HG02973 (cell line): ENCODE data around the gene SMIM29.
"Not testable (repeated sequence)": the region's sequence is repeated elsewhere in the genome, so short reads cannot be mapped to it uniquely, and the experiment has no call there.

Experiments used
- ATAC-seq: cut with Tn5 transposase; IDR thresholded peaks from one replicate; pipeline ENCODE4 v1.9.1; 2021; ENCODE audit warnings: moderate library complexity; ENCODE audit not compliant: unreplicated experiment

SMIM29 gene

DNA sequence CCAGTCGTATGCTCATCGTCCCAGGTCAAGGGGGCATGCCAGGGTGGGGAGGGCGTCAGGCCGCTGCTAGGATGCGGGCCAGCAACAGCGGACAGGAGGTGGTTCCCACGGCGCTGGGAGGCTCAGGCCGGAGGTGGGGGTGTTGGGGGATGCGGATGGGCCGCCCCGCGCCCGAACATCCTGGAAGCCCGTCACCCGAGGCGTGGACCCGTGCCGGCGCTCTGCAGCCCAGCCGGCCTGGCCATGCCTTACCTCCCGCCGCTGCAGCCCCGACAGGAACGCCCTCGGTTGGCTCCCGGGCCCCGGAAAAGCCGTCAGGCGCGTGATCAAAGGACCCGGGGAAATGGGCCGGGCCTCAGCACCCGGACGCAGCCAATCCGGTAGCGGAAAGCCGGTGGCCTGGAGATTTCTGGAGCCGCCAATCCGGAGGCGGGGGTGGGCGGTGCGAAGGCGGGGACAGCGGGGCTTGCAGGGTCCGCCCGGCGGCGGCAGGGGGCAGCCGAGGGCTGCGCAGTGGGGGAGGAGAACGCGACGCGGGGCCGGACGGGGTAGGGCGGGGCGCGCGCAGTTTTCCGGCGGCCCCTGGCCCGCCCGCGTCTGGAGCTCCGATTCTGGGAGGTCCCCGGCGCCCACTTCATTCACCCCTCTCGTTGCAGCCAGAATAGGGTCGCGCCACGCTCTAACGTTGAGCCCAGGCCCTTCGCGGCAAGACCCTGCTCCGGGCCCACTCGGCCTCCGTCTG, at the start of gene SMIM29:
TSS of gene SMIM29 (minus strand) at position 280 of the 742 bp plus-strand sequence. CDS start 1,215 bp downstream, outside the sequence.
- peak; percentile 76 for ATAC-seq

DNA sequence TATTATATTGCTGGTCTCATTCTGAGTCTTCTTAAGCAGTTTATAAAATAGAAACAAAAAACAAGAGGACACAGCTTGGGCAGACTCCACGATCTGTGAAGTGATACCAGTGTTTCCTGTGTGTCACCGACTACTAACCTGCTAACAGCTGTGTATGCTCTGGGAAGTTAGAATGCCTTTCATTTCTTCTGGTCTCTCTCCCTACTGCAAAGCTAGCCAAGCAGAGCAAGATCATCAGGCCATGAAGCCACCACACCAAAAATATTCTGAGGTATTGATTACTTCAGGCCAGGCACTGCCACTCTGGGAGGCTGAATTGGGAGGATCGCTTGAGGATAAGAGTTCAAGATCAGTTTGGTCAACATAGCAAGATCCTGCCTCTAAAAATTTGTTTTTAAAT, 46.9 kb upstream of the SMIM29 start:
- peak; percentile 69 for ATAC-seq

- ATAC-seq: no peak
These were observed 44.1 kb upstream of the SMIM29 start for GRCh38 chr6:34292954-34293353.

- ATAC-seq: no peak
These were observed 40.3 kb upstream of the SMIM29 start for GRCh38 chr6:34289137-34289536.

DNA sequence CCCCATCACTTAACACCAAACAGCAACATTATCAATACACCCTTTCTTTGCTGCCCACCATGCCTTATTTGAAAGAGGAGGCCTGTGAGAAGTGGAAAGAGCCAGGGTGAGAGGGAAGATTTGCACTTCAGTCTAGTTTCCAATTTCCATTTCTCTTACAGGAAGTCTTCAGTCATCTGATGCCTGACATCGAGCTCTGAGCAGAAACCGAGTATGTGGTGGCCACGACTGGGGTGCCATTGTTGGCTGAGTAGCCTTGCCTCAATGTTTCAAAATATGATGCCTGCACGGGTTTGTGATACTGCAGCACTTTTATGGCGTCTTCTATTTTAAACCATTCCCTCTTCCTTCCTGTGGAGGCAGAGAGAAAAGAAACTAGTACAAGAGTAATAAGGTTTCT, 39.8 kb upstream of the SMIM29 start:
- no peak for ATAC-seq

GRCh38 chr6:34285448-34286164, 36.8 kb upstream of the SMIM29 start:
- no peak for ATAC-seq

DNA sequence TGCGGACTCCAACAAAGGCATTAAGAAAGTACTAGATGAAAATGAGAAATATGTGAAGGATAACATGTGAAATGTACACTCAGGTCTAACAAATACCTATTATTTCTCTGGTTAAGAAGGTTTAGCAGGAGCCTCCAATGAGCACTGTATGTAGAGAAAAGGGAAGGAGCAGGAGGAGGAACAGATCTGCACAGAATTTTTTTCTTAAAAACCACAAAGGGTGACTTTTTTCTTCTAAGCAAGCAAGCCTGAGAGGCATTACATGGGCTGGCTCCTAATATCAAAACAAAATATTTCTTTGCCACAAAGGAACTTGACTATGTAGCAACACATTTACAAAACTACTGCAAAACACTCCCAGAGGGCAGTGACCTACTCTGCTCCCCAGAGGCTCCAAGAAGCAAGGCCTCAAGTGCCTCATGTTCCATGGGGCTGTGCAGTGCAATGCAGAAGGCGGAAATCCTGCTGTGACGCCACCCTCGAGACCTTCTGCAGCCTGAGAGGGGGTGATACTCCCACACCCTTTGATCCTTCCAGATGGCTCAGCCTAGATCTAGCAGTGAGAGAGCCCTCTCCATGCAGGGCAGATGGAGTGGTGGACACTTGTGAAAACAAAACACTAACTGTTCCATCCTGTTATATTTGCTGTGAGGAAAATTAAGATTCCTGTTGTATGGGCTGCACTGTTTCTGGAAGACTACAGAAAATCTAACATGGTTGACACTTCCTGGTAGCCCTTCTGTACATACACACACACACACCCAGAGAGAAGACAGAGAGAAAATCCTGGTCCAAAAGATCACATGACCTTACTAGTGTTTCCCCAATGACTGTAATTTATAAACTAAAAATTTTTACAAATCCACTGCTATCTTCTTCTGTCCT, 36.0 kb upstream of the SMIM29 start:
- no peak for ATAC-seq

DNA sequence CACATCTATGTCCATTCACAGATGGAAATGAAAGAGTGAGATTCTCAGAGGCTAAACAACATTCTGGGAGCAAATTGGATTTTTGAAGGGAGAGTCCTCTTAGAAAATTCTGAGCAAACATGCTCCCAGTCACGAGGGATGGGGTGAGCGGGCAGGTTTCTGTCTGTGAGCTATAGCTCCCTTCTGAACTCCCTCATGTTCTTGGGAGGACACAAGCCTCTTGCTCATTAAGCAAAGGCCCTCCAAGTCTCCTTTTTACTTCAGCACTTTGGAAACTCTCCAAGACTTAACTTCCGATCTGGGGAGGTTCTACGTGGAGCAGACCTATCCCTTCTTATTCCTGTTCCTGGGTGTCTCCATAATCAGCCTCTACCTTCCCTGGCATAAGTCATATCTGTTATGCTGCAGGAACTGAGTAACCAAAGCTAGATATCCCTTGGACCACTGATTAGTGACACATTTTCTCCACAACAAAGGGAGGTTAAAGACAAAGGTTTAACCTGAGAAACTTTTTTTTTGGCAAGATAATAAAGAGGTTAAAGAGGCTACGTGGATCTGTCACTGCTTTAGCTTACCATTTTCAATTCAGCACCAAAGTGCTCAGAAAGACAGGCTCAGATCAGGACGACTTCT, 33.0 kb upstream of the SMIM29 start:
- ATAC-seq: no peak

DNA sequence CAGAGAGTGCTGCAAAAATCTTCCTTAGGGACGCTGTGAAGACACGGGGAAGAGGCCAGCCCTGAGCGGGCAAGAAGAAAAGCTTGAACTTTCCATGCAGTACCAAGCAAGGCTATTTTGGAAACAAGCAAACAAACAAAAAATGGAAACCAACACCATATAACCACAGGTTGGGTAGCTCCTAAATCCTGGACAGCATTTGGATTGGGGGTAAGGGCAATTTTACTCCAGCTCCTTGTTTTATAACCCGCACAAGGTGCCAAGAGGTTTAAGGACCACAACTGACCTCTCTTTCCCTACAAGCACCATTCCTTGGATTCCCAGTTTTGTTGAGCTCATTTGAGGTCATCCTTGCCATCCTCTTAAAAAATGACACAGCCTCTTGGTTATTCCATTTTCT, 31.4 kb upstream of the SMIM29 start:
- no peak for ATAC-seq

- no peak for ATAC-seq
These were observed 30.0 kb upstream of the SMIM29 start for GRCh38 chr6:34278833-34279232.

DNA sequence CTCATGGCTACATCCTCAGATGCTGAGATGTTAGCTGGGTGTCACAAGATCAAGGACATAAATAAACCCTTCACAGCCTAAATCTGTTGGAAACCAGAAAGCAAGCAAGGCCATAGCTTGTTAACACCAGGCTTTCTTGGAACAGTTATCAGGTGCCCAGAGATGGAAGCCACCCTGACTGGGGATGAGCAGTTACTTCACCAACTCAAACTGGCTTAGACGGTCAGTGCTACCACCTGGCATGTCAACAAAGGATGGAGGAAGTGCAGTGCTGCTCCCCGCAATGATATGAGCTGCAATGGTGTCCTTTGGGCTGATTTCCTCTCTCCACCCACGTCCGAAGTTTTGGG, 28.9 kb upstream of the SMIM29 start:
- no peak for ATAC-seq

DNA sequence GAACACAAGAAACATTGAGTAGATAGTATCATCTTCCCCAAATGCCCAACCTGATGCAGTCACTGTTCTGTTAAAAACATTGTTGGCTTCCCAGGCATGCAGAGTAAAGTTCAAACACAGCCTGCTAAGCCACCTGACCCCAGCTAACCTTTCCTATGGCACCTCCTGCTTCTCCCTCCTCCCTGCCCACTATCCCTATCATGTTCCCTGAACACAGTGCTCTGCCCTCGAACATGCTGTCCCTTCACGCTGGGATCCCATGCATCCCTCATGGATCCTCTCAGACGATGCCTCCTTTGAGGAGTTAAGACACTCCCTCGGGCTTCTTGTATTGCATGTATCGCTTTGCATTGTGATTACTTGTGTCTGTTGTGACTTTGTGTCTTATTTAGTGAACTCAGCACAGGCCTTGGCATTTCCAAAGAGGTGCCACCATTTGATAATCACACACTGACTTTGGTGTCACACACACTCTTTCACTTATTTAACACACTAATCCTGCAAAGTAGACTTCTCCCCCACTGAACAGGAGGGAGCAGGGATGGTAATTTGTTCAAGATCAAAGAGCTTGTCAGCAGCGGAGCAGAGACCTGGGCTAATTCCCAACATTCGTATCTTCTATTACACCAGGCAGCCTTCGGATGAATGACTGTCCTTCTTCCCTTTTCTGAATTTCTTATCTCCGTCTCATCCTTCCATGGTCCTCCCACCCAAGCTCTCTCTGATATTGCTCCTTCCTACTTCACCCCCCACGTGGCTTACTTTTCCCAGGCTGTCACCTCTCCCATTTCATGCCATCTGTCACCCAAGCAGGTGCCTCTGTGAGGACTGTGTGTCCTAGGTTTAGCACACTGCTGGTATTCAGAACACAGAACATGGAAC, 28.3 kb upstream of the SMIM29 start:
- no peak for ATAC-seq

DNA sequence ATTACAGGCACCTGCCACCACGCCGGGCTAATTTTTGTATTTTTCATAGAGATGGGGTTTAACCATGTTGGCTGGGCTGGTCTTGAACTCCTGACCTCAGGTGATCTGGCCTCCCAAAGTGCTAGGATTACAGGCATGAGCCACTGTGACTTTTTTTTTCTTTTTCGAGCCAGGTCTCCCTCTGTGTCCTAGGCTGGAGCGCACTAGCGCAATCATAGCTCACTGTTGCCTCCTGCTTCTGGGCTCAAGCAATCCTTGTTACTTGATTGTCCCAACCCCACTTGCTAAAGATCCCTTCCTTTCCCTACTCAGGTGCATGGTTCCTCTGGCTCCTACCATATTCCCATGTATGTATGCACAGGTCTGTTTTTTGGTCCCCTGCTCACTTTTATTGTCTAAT, 27.4 kb upstream of the SMIM29 start:
- no peak for ATAC-seq

- ATAC-seq: no peak
These were observed 26.5 kb upstream of the SMIM29 start for GRCh38 chr6:34275128-34275804.

DNA sequence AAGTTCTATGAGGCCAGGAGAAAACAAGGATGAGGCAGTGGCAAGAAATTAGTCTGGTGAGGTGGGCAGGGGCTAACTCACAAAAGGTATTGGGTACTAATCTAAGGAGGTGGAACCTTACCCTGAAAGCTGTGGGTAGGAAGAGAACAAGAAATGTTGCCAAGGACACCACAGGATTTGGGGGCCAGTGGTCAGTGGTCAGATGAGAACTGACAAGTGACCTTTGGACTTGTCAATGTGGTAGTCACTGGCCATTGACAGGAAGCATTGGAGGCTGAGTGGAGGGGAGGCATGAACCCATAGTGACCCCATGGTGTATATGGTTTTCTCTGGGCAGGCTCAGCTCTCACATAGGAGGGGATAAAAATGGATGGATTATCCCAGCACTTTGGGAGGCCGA, 25.3 kb upstream of the SMIM29 start:
- no peak for ATAC-seq

DNA sequence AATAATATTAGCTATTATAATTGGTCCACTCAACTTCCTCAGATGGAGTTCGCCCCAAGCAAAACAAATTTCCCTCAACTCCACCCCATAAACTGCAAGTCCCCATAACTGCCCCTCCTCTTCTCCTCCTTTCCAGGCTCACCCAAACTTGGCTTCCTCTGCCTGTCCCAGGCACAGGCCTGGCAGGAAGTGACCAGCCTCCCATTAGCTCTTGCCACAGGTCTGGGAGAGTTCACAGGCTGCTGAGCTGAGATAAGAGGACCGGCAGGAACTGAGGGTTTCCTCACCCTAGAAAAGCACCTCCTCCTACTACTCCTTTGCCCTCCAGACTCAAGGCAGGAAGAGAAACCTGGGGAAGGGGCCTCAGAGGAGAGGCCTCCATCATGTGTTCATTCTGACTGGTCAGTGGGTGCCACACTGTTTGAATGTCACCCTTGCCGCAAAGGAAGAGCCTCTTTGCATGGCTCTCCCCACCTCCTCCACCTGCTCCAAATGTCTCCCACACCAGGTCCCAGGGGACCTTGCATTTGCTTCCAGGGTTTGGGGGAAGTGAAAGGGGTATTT, 24.5 kb upstream of the SMIM29 start:
- ATAC-seq: no peak

- no peak for ATAC-seq
These were observed 23.5 kb upstream of the SMIM29 start for GRCh38 chr6:34272013-34272926.

DNA sequence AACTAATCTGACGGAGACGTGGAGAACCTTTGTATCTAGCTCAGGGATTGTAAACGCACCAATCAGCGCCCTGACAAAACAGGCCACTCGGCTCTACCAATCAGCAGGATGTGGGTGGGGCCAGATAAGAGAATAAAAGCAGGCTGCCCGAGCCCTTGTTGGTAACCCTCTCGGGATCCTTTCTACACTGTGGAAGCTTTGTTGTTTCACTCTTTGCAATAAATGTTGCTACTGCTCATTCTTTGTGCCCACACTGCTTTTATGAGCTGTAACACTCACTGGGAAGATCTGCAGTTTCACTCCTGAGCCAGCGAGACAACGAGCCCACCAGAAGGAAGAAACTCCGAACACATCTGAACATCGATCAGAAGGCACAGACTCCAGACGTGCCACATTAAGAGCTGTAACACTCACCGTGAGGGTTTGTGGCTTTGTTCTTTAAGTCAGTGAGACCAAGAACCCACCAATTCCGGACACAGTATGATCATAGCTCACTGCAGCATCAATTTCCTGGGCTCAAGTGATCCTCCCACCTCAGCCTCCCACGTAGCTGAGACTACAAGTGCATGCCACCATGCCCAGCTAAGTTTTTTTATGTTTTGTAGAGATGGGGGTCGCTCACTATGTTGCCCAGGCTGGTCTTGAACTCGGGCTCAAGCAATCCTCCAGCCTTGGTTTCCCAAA, 21.0 kb upstream of the SMIM29 start:
- ATAC-seq: not testable (repeated sequence)
